GM21447 (cell line): ENCODE data around the gene TRPM1.
A peak's percentile ranks its signal among the peaks of the same experiment; 100 is the strongest.

Experiments used
- ATAC-seq: cut with Tn5 transposase; IDR thresholded peaks from one replicate; pipeline ENCODE4 v1.9.1; 2021; ENCODE audit not compliant: unreplicated experiment

TRPM1 gene

GRCh38 chr15:31051496-31052080 lies 49.9 kb downstream of the TRPM1 start:
- no peak for ATAC-seq

GRCh38 chr15:31050953-31051352 lies 50.6 kb downstream of the TRPM1 start:
- no peak for ATAC-seq

- ATAC-seq, result no peak
Observed at GRCh38 chr15:31049682-31050615, 51.6 kb downstream of the TRPM1 start.

GRCh38 chr15:31049111-31049510 lies 52.4 kb downstream of the TRPM1 start:
- ATAC-seq, result no peak

- no peak for ATAC-seq
Observed at GRCh38 chr15:31047437-31047836, 54.1 kb downstream of the TRPM1 start.

GRCh38 chr15:31046759-31047359 lies 54.7 kb downstream of the TRPM1 start:
- ATAC-seq, result no peak

GRCh38 chr15:31045606-31046005 lies 55.9 kb downstream of the TRPM1 start:
- no peak for ATAC-seq

GRCh38 chr15:31042751-31043150 lies 58.8 kb downstream of the TRPM1 start:
- ATAC-seq, result no peak

GRCh38 chr15:31041610-31042009 lies 59.9 kb downstream of the TRPM1 start:
- ATAC-seq, result no peak

- no peak for ATAC-seq
Observed at GRCh38 chr15:31040611-31041010, 60.9 kb downstream of the TRPM1 start.

- ATAC-seq, result no peak
Observed at GRCh38 chr15:31039961-31040360, 61.6 kb downstream of the TRPM1 start.

GRCh38 chr15:31037731-31038477 lies 63.6 kb downstream of the TRPM1 start:
- no peak for ATAC-seq

- no peak for ATAC-seq
Observed at GRCh38 chr15:31036783-31037182, 64.7 kb downstream of the TRPM1 start.

- ATAC-seq, result no peak
Observed at GRCh38 chr15:31035610-31036009, 65.9 kb downstream of the TRPM1 start.

GRCh38 chr15:31034152-31034551 lies 67.4 kb downstream of the TRPM1 start:
- no peak for ATAC-seq

GRCh38 chr15:31032961-31033371 lies 68.6 kb downstream of the TRPM1 start:
- no peak for ATAC-seq

- ATAC-seq, result peak; percentile 88
Observed at GRCh38 chr15:31031471-31032067, 70.0 kb downstream of the TRPM1 start.

- ATAC-seq, result no peak
Observed at GRCh38 chr15:31027910-31028578, 73.5 kb downstream of the TRPM1 start.

GRCh38 chr15:31025996-31026395 lies 75.5 kb downstream of the TRPM1 start:
- ATAC-seq, result no peak

GRCh38 chr15:31024979-31025378 lies 76.5 kb downstream of the TRPM1 start:
- no peak for ATAC-seq
